HG03442 (cell line): ENCODE results near the gene FARP1.

Experiments used
- ATAC-seq: cut with Tn5 transposase; IDR thresholded peaks from one replicate; pipeline ENCODE4 v1.9.1; 2021; ENCODE audit warnings: mild to moderate bottlenecking, moderate library complexity; ENCODE audit not compliant: unreplicated experiment

Gene FARP1

GRCh38 chr13:98275681-98276171, 132.8 kb downstream of the FARP1 start:
- no peak for ATAC-seq

GRCh38 chr13:98276486-98276885, 133.6 kb downstream of the FARP1 start:
- no peak for ATAC-seq

- ATAC-seq, result no peak
Observed at GRCh38 chr13:98278068-98278724, 135.3 kb downstream of the FARP1 start.

GRCh38 chr13:98279473-98280175, 136.7 kb downstream of the FARP1 start:
- peak; percentile 72 for ATAC-seq

- no peak for ATAC-seq
Observed at GRCh38 chr13:98280176-98280510, 137.2 kb downstream of the FARP1 start.

GRCh38 chr13:98284679-98285078, 141.8 kb downstream of the FARP1 start:
- no peak for ATAC-seq

DNA sequence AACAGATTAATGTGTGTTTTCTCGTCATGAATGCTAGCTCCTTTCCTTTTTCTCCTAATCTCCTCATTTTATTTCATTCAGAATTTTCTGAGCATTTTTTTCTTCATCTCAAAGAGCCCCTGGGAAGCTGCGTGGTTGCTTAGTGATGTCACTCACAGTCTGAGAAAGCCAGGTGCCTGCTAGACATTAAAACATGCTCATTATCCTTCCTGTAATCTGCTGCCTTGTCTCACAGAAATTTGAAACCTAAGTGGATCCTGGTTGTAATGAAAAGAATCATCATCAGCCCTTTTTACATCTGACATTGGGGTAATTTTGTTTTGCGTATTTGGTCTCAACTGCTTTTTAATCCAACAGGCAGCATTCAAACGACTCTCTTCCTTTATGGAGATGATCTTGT, 142.4 kb downstream of the FARP1 start:
- ATAC-seq, result no peak

DNA sequence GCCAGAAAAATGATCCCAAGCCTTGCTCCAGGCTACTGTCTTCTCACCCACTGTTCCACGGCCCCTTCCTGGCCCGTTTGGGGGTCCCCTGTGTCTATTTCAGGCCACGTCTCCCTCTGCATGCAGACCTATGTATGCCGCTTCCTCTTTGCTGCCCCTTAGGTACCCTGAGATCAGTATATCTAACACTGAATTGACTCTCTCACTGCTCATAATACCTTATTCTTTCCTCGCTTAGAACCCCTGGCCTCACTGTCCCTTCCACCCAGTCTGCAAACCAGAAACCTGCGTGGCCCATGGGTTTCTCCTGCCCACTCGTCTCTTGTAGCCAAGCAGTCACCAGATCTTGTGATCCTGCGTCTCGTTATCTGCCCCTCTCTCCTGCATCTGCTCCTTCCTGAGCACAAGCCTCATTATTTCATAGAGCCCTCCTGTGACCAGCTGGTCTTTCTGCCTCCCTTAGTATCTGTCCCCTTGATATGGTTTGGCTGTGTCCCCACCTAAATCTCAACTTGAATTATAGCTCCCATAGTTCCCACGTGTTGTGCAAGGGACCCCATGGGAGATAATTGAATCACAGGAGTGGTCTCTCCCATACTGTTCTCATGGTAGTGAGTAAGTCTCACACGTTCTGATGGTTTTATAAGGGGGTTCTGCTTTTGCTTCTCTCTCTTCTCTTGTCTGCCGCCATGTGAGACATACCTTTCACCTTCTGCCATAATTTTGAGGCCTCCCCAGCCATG, 143.1 kb downstream of the FARP1 start:
- ATAC-seq, result no peak

GRCh38 chr13:98286799-98287198, 143.9 kb downstream of the FARP1 start:
- no peak for ATAC-seq

GRCh38 chr13:98288211-98288610, 145.3 kb downstream of the FARP1 start:
- no peak for ATAC-seq

GRCh38 chr13:98289339-98289945, 146.5 kb downstream of the FARP1 start:
- ATAC-seq, result no peak

GRCh38 chr13:98290261-98290660, 147.4 kb downstream of the FARP1 start:
- ATAC-seq, result no peak

- no peak for ATAC-seq
Observed at GRCh38 chr13:98291658-98292057, 148.8 kb downstream of the FARP1 start.

DNA sequence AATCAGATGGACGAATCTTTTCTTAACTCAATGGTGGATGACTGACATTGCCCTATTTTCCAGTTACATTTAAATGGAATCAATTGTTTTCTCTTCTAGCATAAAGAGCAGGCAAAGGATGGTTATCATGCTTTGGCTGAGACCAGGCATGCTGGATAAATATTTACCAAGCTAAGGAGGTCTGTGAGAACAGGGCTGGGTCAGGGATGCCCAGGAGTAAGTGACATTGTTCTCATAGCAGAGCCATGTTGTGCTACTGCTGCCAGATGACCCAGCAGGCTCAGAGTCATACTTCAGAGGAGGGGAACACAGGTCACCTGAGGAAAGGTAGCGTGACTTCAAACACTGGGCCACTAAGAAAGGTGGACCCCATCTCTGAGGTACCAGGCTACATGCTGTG, 150.2 kb downstream of the FARP1 start:
- ATAC-seq, result no peak

DNA sequence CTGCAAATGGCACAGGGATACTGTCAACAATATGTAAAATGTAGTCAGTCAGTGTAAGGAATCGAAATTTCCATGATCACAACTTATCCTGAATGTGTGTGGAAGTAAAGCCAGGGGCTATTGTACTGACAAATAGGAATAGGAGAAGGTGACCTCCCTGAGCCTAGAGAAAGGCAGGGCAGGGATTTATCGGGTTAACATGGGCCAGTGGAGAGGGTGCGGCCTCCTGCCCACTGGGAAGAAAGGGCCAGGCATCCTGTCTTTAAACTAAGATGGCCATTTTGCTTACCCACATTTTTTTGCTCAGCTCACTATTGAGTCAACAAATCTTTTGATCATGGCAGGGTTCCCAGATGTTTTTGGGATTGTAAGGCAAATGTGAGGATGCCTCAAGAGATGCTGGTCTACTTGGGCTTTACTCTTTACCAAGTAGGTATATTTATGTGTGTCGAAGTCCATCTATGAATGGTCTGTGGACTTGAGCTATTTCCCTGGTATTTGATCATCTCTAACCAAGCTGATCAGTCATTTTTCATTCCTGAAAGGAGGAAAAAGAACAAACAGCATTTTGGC, 150.8 kb downstream of the FARP1 start:
- no peak for ATAC-seq

GRCh38 chr13:98295371-98295770, 152.5 kb downstream of the FARP1 start:
- no peak for ATAC-seq

DNA sequence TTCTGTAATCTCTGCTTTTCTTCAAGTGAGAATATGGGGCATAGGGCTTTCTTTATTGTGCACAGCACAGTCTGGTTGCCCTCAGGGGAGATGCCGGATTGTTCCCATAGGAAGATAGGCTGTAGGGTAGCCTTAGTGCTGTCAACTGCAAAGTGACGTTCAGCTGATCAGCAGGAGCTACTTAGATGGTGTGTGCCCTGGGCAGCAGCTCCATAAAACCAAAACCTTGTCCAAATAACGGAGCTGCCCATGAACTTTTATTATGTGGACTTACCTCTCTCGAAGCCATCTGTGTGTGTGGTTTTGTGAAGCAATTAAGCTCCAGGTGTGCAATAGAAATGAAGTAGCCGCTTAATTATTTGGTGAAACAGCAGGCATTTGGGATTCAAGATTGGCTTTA, 154.2 kb downstream of the FARP1 start:
- ATAC-seq, result no peak

DNA sequence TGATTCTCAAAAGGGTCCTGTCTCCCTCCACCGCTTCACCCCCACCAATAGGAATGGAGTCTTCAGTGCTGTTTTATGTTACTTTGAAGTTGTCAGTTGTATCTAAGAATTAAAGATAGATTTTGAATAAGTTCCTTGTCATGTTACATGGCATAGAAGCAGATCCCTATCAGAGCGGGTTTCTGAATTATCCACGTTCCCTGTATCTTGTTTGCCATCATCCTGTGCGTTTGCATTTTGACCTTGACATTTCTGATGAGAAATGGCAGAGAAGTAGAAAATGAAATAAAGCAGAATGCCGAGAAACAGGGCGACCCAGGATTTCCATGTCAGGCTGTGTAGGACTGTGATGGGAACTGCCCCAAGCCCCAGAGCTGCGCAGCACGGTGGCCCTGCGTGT, 154.9 kb downstream of the FARP1 start:
- ATAC-seq, result no peak

DNA sequence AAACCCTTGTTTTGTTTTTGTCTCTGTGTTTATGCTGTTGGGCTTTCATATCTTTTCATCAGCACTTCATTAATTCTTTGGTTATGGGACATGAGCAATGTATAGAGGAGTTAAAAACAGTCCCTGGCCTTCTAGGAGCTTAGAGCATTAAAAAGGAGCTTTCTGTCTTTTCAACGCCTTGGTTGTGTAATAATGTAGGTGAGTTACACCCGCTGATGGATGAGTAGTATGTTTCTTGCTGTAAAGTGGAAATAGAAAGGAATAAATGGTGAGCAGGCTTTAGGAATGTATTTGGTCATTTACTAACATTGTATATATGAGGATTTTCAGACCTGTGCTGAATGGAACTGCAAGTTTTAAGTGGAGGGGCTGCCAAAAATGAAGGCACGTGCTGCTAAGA, 155.7 kb downstream of the FARP1 start:
- no peak for ATAC-seq

DNA sequence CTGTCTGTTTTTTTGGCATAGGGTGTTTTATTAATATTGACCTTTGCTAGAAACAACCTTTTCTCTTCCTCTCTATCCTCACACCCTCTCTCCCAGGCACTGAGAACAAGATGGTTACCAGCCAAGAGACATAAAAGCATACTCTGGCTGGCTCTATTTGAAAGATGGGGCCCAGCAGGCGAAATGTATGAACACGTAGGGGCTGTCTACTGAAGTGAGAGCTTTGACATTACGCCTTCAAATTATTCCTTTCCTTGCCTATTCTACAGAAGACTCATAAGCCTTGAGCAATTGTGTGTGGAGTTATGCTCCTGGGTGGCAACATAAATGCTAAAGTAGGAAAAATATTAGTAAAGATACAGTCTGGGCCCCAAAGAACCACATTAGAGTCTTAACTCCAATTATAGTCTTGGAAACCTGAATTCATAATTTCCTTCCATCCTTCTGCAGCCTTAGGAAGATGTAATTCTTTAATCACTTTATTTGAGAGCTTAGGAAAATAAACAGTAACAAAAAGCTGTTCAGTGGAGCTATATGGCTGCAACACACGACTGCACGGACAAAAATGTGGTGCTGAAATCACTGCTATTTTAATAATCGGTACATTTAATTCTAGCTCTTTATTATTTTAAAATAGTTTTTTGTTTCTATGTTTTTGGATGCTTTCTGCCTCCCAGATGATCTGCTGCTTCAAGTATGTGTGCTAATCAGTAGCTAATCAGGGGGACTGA, 156.5 kb downstream of the FARP1 start:
- ATAC-seq, result no peak

DNA sequence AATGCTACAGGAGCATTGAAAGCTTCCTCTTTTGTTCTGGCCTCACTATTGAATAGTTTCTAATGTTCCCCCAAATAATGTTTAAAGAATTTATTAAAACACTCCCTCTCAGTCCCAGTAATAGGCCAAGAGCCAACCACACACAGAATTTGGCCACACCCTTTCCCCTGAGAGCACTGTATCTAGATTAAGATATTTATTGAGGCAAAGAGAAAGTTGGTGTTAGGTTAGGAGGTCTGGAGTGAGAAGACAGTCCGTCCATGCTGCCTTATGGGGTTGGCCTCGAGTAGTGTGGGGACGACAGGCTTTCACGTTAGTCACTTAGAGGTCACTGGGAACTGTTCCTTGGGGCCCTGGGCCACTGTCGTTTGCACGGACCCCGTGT, 157.1 kb downstream of the FARP1 start:
- ATAC-seq, result no peak
